OCI-LY3 (cell line): Measurements from ENCODE around the gene SLF1.

Source experiments
- H2AFZ ChIP-seq: fragments of 200-600, 300-600 bp; shearing (Covaris generic); 2 replicates; pipeline ENCODE4 v1.6.0; 2014; ENCODE audit warnings: antibody characterized with exemption, low read depth, low read length
- H3K27ac ChIP-seq: fragments of 200-600, 300-600 bp; sonication (generic); 2 replicates; pipeline ENCODE4 v1.5.1; 2014; ENCODE audit warnings: mild to moderate bottlenecking, low read length, moderate library complexity, mixed read lengths
- H3K27me3 ChIP-seq: fragments of 200-600, 300-600 bp; sonication (generic); 2 replicates; pipeline ENCODE4 v1.6.1; 2014; ENCODE audit warnings: low read depth, low read length, mixed read lengths
- H3K36me3 ChIP-seq: fragments of 200-600, 300-600 bp; sonication (generic); replicated peaks from 2 replicates; pipeline ENCODE3; 2014; ENCODE audit warnings: low read depth, low read length, mixed read lengths
- H3K4me1 ChIP-seq: fragments of 300-600, 200-600 bp; sonication (generic); 2 replicates; pipeline ENCODE4 v1.6.1; 2014; ENCODE audit warnings: low read length, mixed read lengths
- H3K4me2 ChIP-seq: fragments of 200-600, 300-600 bp; sonication (generic); 2 replicates; pipeline ENCODE4 v1.6.1; 2014; ENCODE audit warnings: low read length, mixed read lengths
- H3K4me3 ChIP-seq: fragments of 300-600, 200-600 bp; sonication (generic); 2 replicates; pipeline ENCODE4 v1.5.1; 2014; ENCODE audit warnings: antibody characterized with exemption, mild to moderate bottlenecking, low read length, moderate library complexity
- H3K79me2 ChIP-seq: fragments of 300-600, 200-600 bp; shearing (Covaris generic); 2 replicates; pipeline ENCODE4 v1.6.1; 2014; ENCODE audit warnings: mild to moderate bottlenecking, low read length, mixed read lengths
- H3K9ac ChIP-seq: fragments of 300-600, 200-600 bp; shearing (Covaris generic); 2 replicates; pipeline ENCODE4 v1.6.0; 2014; ENCODE audit warnings: mild to moderate bottlenecking, low read length, moderate library complexity
- H3K9me3 ChIP-seq: fragments of 200-600, 300-600 bp; shearing (Covaris generic); 2 replicates; pipeline ENCODE4 v1.6.1; 2014; ENCODE audit warnings: low read length, mixed read lengths; ENCODE audit not compliant: insufficient read depth
- H4K20me1 ChIP-seq: fragments of 200-600, 300-600 bp; sonication (generic); 2 replicates; pipeline ENCODE4 v1.6.1; 2016; ENCODE audit warnings: low read length, mixed read lengths; ENCODE audit not compliant: insufficient read depth
- CTCF ChIP-seq: fragments of 200-600, 300-600 bp; sonication (generic); IDR thresholded peaks from 2 replicates; pipeline ENCODE4 v1.5.1; 2014; ENCODE audit warnings: antibody characterized with exemption, low read length, low read depth
- EZH2phosphoT487 ChIP-seq: fragments of 200-600 bp; shearing (Covaris generic); IDR thresholded peaks from 2 replicates; pipeline ENCODE4 v1.6.1; 2018; ENCODE audit warnings: antibody characterized with exemption, mixed run types, low read depth

The SLF1 gene

GRCh38 chr5:94694671-94695070 is 76.2 kb downstream of the SLF1 start:
- Histone ChIP-seq H4K20me1 (no peaks in the 10 kb centered on the region), H3K27ac (no peak overlapping the region), H3K79me2 (no peaks in the 10 kb centered on the region), H3K9me3 (no peaks in the 10 kb centered on the region), H2AFZ (no peak overlapping the region), H3K9ac (no peak overlapping the region), H3K4me2 (no peak overlapping the region), H3K36me3 (peaks cover 3% of the 10 kb centered on the region), H3K27me3 (no peaks in the 10 kb centered on the region), H3K4me1 (0 out of 2 replicates have a peak, but pooled peaks cover 3% of the 10 kb centered on the region), H3K4me3 (no peak overlapping the region)
- TF ChIP-seq EZH2phosphoT487, result no peak
- no peak for TF ChIP-seq CTCF

- Histone ChIP-seq H3K4me3 (no peak overlapping the region), H3K27ac (no peak overlapping the region), H3K27me3 (no peaks in the 10 kb centered on the region), H3K4me2 (no peak overlapping the region), H3K9me3 (no peaks in the 10 kb centered on the region), H3K79me2 (no peaks in the 10 kb centered on the region), H3K9ac (no peak overlapping the region), H2AFZ (no peak overlapping the region), H3K4me1 (peaks cover 15% of the 10 kb centered on the region), H4K20me1 (no peaks in the 10 kb centered on the region), H3K36me3 (no peaks in the 10 kb centered on the region)
- TF ChIP-seq EZH2phosphoT487 (no peak), CTCF (no peak)
Measured at GRCh38 chr5:94698197-94698596, 79.7 kb downstream of the SLF1 start.

- no peak overlapping the region for H3K27ac ChIP-seq
- TF ChIP-seq CTCF (no peak), EZH2phosphoT487 (no peak)
- H3K36me3 ChIP-seq, result no peaks in the 10 kb centered on the region
- H3K9me3 ChIP-seq, result no peaks in the 10 kb centered on the region
- H3K4me2 ChIP-seq, result no peak overlapping the region
- H3K79me2 ChIP-seq, result no peaks in the 10 kb centered on the region
- H3K4me1 ChIP-seq, result peaks cover 15% of the 10 kb centered on the region
- H3K9ac ChIP-seq, result no peak overlapping the region
- no peak overlapping the region for H3K4me3 ChIP-seq
- no peak overlapping the region for H2AFZ ChIP-seq
- H4K20me1 ChIP-seq, result no peaks in the 10 kb centered on the region
- H3K27me3 ChIP-seq, result no peaks in the 10 kb centered on the region
Measured at GRCh38 chr5:94699562-94699961, 81.1 kb downstream of the SLF1 start.

- Histone ChIP-seq H3K4me2 (no peak overlapping the region), H3K9ac (no peak overlapping the region), H3K27me3 (no peaks in the 10 kb centered on the region), H4K20me1 (no peaks in the 10 kb centered on the region), H3K9me3 (no peaks in the 10 kb centered on the region), H3K4me1 (peaks cover 15% of the 10 kb centered on the region), H3K79me2 (no peaks in the 10 kb centered on the region), H3K36me3 (no peaks in the 10 kb centered on the region), H2AFZ (no peak overlapping the region), H3K4me3 (no peak overlapping the region), H3K27ac (no peak overlapping the region)
- TF ChIP-seq EZH2phosphoT487, result no peak
- TF ChIP-seq CTCF, result no peak
Measured at GRCh38 chr5:94700592-94700991, 82.1 kb downstream of the SLF1 start.
